H9 (cell line): Measurements from ENCODE around the gene MAD1L1. TPM values are rescaled to one million over a fixed set of nuclear protein-coding genes. Genes with fewer than 3 reads are reported as not detected.

Experiments used
- DNase-seq: peaks from one replicate; pipeline ENCODE4 v3.0.0-alpha.2; 2017
- H2AFZ ChIP-seq: one replicate; pipeline ENCODE4 v1.6.1; 2013; ENCODE audit warnings: mild to moderate bottlenecking, low read length, control low read depth, moderate library complexity
- H2AK5ac ChIP-seq: 2 replicates; pipeline ENCODE4 v1.6.1; 2013; ENCODE audit warnings: low read length, control low read depth, mixed read lengths; ENCODE audit not compliant: insufficient read length
- H2BK120ac ChIP-seq: one replicate; pipeline ENCODE4 v1.6.1; 2013; ENCODE audit warnings: low read depth, mild to moderate bottlenecking, low read length, control low read depth, inconsistent platforms; ENCODE audit not compliant: poor library complexity, severe bottlenecking
- H2BK12ac ChIP-seq: 2 replicates; pipeline ENCODE4 v1.6.1; 2013; ENCODE audit warnings: low read length, control low read depth, mixed read lengths, low read depth; ENCODE audit not compliant: insufficient read length
- H2BK15ac ChIP-seq: 2 replicates; pipeline ENCODE4 v1.6.1; 2013; ENCODE audit warnings: low read depth, low read length, control low read depth
- H2BK20ac ChIP-seq: one replicate; pipeline ENCODE4 v1.6.1; 2013; ENCODE audit warnings: low read depth, mild to moderate bottlenecking, low read length, control low read depth, inconsistent platforms; ENCODE audit not compliant: poor library complexity, severe bottlenecking
- H2BK5ac ChIP-seq: 2 replicates; pipeline ENCODE4 v1.6.1; 2013; ENCODE audit warnings: low read length, control low read depth, mixed read lengths; ENCODE audit not compliant: insufficient read length
- H3K14ac ChIP-seq: 2 replicates; pipeline ENCODE4 v1.6.1; 2013; ENCODE audit warnings: low read length, control low read depth; ENCODE audit not compliant: insufficient read depth
- H3K18ac ChIP-seq: 2 replicates; pipeline ENCODE4 v1.6.1; 2013; ENCODE audit warnings: low read depth, mild to moderate bottlenecking, mixed read lengths, low read length, control low read depth; ENCODE audit not compliant: insufficient read length
- H3K23ac ChIP-seq: 2 replicates; pipeline ENCODE4 v1.6.1; 2013; ENCODE audit warnings: low read length, control low read depth, mixed read lengths, low read depth; ENCODE audit not compliant: insufficient read length
- H3K23me2 ChIP-seq: 2 replicates; pipeline ENCODE4 v1.6.1; 2013; ENCODE audit warnings: low read depth, mild to moderate bottlenecking, mixed read lengths, low read length, control low read depth; ENCODE audit not compliant: insufficient read length, poor library complexity, severe bottlenecking
- H3K27ac ChIP-seq: 2 replicates; pipeline ENCODE4 v1.5.1; 2013; ENCODE audit warnings: low read length, control low read depth, mixed read lengths, low read depth; ENCODE audit not compliant: insufficient read length
- H3K27me3 ChIP-seq: 2 replicates; pipeline ENCODE4 v1.6.1; 2013; ENCODE audit warnings: low read length, control low read depth, inconsistent platforms; ENCODE audit not compliant: insufficient read depth
- H3K4ac ChIP-seq: 2 replicates; pipeline ENCODE4 v1.6.1; 2013; ENCODE audit warnings: low read depth, mild to moderate bottlenecking, control low read depth, inconsistent platforms, low read length, moderate library complexity
- H3K4me1 ChIP-seq: 2 replicates; pipeline ENCODE4 v1.6.1; 2013; ENCODE audit warnings: low read length, control low read depth, inconsistent platforms; ENCODE audit not compliant: insufficient read depth
- H3K4me2 ChIP-seq: 2 replicates; pipeline ENCODE4 v1.6.1; 2013; ENCODE audit warnings: low read length, control low read depth, mixed read lengths; ENCODE audit not compliant: insufficient read length, insufficient read depth
- H3K56ac ChIP-seq: 2 replicates; pipeline ENCODE4 v1.6.1; 2013; ENCODE audit warnings: low read depth, mild to moderate bottlenecking, mixed read lengths, low read length, control low read depth; ENCODE audit not compliant: insufficient read length
- H3K79me1 ChIP-seq: 2 replicates; pipeline ENCODE4 v1.6.1; 2013; ENCODE audit warnings: low read depth, mild to moderate bottlenecking, moderate library complexity, low read length, control low read depth, inconsistent platforms; ENCODE audit not compliant: insufficient read depth, poor library complexity, severe bottlenecking
- H3K79me2 ChIP-seq: 2 replicates; pipeline ENCODE4 v1.6.1; 2013; ENCODE audit warnings: low read length, control low read depth, inconsistent platforms; ENCODE audit not compliant: insufficient read depth
- H3K9ac ChIP-seq: 2 replicates; pipeline ENCODE4 v1.6.1; 2013; ENCODE audit warnings: low read length, control low read depth, mixed read lengths; ENCODE audit not compliant: insufficient read length; ENCODE audit errors: extremely low read depth
- H3K9me3 ChIP-seq: one replicate; pipeline ENCODE4 v1.6.1; 2013; ENCODE audit warnings: low read depth, low read length, inconsistent platforms; ENCODE audit not compliant: control insufficient read depth
- H3T11ph ChIP-seq: one replicate; pipeline ENCODE4 v1.6.1; 2013; ENCODE audit warnings: mild to moderate bottlenecking, low read length, control low read depth, inconsistent platforms
- H4K20me1 ChIP-seq: one replicate; pipeline ENCODE4 v1.6.1; 2013; ENCODE audit not compliant: control insufficient read depth, insufficient read length, insufficient read depth
- H4K5ac ChIP-seq: 2 replicates; pipeline ENCODE4 v1.6.1; 2013; ENCODE audit warnings: low read depth, mild to moderate bottlenecking, mixed read lengths, low read length, control low read depth; ENCODE audit not compliant: insufficient read length
- H4K8ac ChIP-seq: replicated peaks from 2 replicates; pipeline ENCODE4 v1.6.1; 2013; ENCODE audit warnings: low read length, control low read depth, mixed read lengths, low read depth; ENCODE audit not compliant: insufficient read length
- H4K91ac ChIP-seq: 2 replicates; pipeline ENCODE4 v1.6.1; 2013; ENCODE audit warnings: low read depth, mild to moderate bottlenecking, moderate library complexity, mixed read lengths, low read length, control low read depth; ENCODE audit not compliant: insufficient read length
- H3K27ac Mint-ChIP-seq, 3 experiments: 2 replicates in 2 of 3; 3 replicates in 1 of 3; pipeline ENCODE4 v1.8.0; 2020 to 2021; ENCODE audit warnings: mixed read lengths in 3 of 3, mild to moderate bottlenecking in 1 of 3, moderate library complexity in 1 of 3
- H3K27me3 Mint-ChIP-seq: 2 replicates; pipeline ENCODE4 v1.8.0; 2021; ENCODE audit warnings: low read depth, mild to moderate bottlenecking, moderate library complexity, mixed read lengths
- H3K36me3 Mint-ChIP-seq, 3 experiments: 2 replicates in 2 of 3; 3 replicates in 1 of 3; pipeline ENCODE4 v1.8.0; 2020 to 2021; ENCODE audit warnings: low read depth in 3 of 3, mixed read lengths in 3 of 3; ENCODE audit not compliant: insufficient read depth in 1 of 3
- H3K4me1 Mint-ChIP-seq, 2 experiments: 2 replicates each; pipeline ENCODE4 v1.8.0; 2020; ENCODE audit warnings: mixed read lengths in 2 of 2
- H3K4me3 Mint-ChIP-seq, 2 experiments: 2 replicates in 1 of 2; 3 replicates in 1 of 2; pipeline ENCODE4 v1.8.0; 2020 to 2021; ENCODE audit warnings: mild to moderate bottlenecking in 2 of 2, mixed read lengths in 2 of 2, moderate library complexity in 1 of 2
- H3K9me3 Mint-ChIP-seq, 2 experiments: 2 replicates in 1 of 2; 3 replicates in 1 of 2; pipeline ENCODE4 v1.8.0; 2020; ENCODE audit warnings: mild to moderate bottlenecking in 2 of 2, mixed read lengths in 2 of 2, moderate library complexity in 1 of 2
- CTCF ChIP-seq: fragments of 200-600 bp; sonication (generic); conservative IDR thresholded peaks from 3 replicates; pipeline ENCODE4 v1.8.0; 2021; ENCODE audit warnings: antibody characterized with exemption, mild to moderate bottlenecking
- WGBS: extraction: QIAGEN DNeasy Blood & Tissue Kit; methylation state at CpG from one replicate; pipeline ENCODE4 v1.1.7; 2013; ENCODE audit warnings: missing lambda C conversion rate, low lambda C conversion rate, mixed read lengths; ENCODE audit not compliant: insufficient read length; ENCODE audit errors: extremely low coverage; 5-methylcytosine and 5-hydroxymethylcytosine counted together
- total RNA-seq: library from RNA; stranded (reverse); gene quantifications from 2 replicates; pipeline ENCODE4 v1.2.1, GENCODE V29; 2021

MAD1L1 gene
- total RNA-seq, 1 experiment from 2014 or later, result 39.0 TPM

GRCh38 chr7:1925973-1926907, 306.5 kb downstream of the MAD1L1 start:
- Histone ChIP-seq H3K4ac (no peak overlapping the region), H2BK5ac (no peak overlapping the region), H3K18ac (no peak overlapping the region), H4K8ac (no peak overlapping the region), H3K56ac (no peak overlapping the region), H4K91ac (no peak overlapping the region), H2AK5ac (no peak overlapping the region), H3K4me2 (no peak overlapping the region), H4K20me1 (no peaks in the 10 kb centered on the region), H3K27ac (no peak overlapping the region), H2BK120ac (no peak overlapping the region), H2BK20ac (no peak overlapping the region), H3K9me3 (no peaks in the 10 kb centered on the region), H4K5ac (no peak overlapping the region), H2AFZ (no peak overlapping the region), H3K4me1 (no peaks in the 10 kb centered on the region), H2BK12ac (no peak overlapping the region), H3K23me2 (no peaks in the 10 kb centered on the region), H3K14ac (no peak overlapping the region), H2BK15ac (no peak overlapping the region), H3K79me1 (no peaks in the 10 kb centered on the region), H3K23ac (no peak overlapping the region), H3K79me2 (no peaks in the 10 kb centered on the region), H3K27me3 (no peaks in the 10 kb centered on the region), H3T11ph (no peak overlapping the region), H3K9ac (no peak overlapping the region)
- no peaks in the 10 kb centered on the region; the same call in 1 of the 2 replicates for H3K27me3 Mint-ChIP-seq
- no peaks in the 10 kb centered on the region for H3K4me1 Mint-ChIP-seq
- H3K9me3 Mint-ChIP-seq, result peaks cover under 1 to 8% of the 10 kb centered on the region in 2 experiments; a peak in 3 of 5 replicates
- no peak overlapping the region for H3K4me3 Mint-ChIP-seq
- H3K27ac Mint-ChIP-seq, result no peak overlapping the region
- TF ChIP-seq CTCF, result no peak
- no CpG with 5 or more reads among the region's 14 CpGs for WGBS
- H3K36me3 Mint-ChIP-seq, result peaks cover 0 to 5% (median 2%) of the 10 kb centered on the region in 3 experiments; a peak in 4 of 7 replicates
- no peak for DNase-seq
